Loucy (cell line): Measurements from ENCODE around the gene DCBLD2.

Experiments used
- H2AFZ ChIP-seq: fragments of 200-600 bp; sonication (generic); 2 replicates; pipeline ENCODE4 v1.6.0; 2016; ENCODE audit warnings: antibody characterized with exemption, mild to moderate bottlenecking, low read length, moderate library complexity
- H3F3A ChIP-seq: fragments of 200-600 bp; 2 replicates; pipeline ENCODE4 v1.6.0; 2016; ENCODE audit warnings: antibody characterized with exemption, low read depth, mild to moderate bottlenecking
- H3K27me3 ChIP-seq: fragments of 200-600 bp; sonication (generic); 2 replicates; pipeline ENCODE4 v1.6.1; 2014; ENCODE audit warnings: low read length, mild to moderate bottlenecking; ENCODE audit not compliant: insufficient read depth, poor library complexity, severe bottlenecking
- H3K36me3 ChIP-seq: fragments of 200-600 bp; sonication (generic); 2 replicates; pipeline ENCODE4 v1.6.1; 2016; ENCODE audit warnings: low read length; ENCODE audit not compliant: insufficient read depth
- H3K4me1 ChIP-seq: fragments of 200-600 bp; sonication (generic); 2 replicates; pipeline ENCODE4 v1.5.1; 2014; ENCODE audit warnings: low read length, mild to moderate bottlenecking; ENCODE audit not compliant: insufficient read depth, poor library complexity, severe bottlenecking
- H3K4me2 ChIP-seq: fragments of 200-600 bp; sonication (generic); 2 replicates; pipeline ENCODE4 v1.6.0; 2014; ENCODE audit warnings: antibody characterized with exemption, low read length, low read depth, mild to moderate bottlenecking; ENCODE audit not compliant: poor library complexity, severe bottlenecking
- H3K4me3 ChIP-seq: fragments of 200-600 bp; sonication (generic); 2 replicates; pipeline ENCODE4 v1.5.1; 2014; ENCODE audit warnings: low read length, mild to moderate bottlenecking, mixed read lengths; ENCODE audit not compliant: poor library complexity, severe bottlenecking
- H3K79me2 ChIP-seq: fragments of 200-600 bp; sonication (generic); 2 replicates; pipeline ENCODE4 v1.6.1; 2014; ENCODE audit warnings: low read length; ENCODE audit not compliant: insufficient read depth
- H3K9ac ChIP-seq: fragments of 200-600 bp; sonication (generic); 2 replicates; pipeline ENCODE4 v1.6.0; 2014; ENCODE audit warnings: mild to moderate bottlenecking, low read depth, low read length, moderate library complexity; ENCODE audit not compliant: poor library complexity, severe bottlenecking
- H3K9me2 ChIP-seq: fragments of 200-600 bp; sonication (generic); replicated peaks from 2 replicates; pipeline ENCODE4 v1.6.1; 2016; ENCODE audit warnings: low read depth, low read length, mixed read lengths
- H3K9me3 ChIP-seq: fragments of 200-600 bp; sonication (generic); 2 replicates; pipeline ENCODE4 v1.6.1; 2014; ENCODE audit warnings: mild to moderate bottlenecking, antibody characterized with exemption, low read length, low read depth; ENCODE audit not compliant: insufficient read depth
- H4K20me1 ChIP-seq: fragments of 200-600 bp; sonication (generic); 2 replicates; pipeline ENCODE4 v1.6.0; 2014; ENCODE audit warnings: antibody characterized with exemption, low read length, mild to moderate bottlenecking; ENCODE audit not compliant: insufficient read depth, poor library complexity, severe bottlenecking
- EZH2phosphoT487 ChIP-seq: fragments of 200-600 bp; IDR thresholded peaks from 2 replicates; pipeline ENCODE4 v1.6.1; 2018; ENCODE audit warnings: antibody characterized with exemption, mild to moderate bottlenecking, moderate library complexity, borderline replicate concordance
- TF ChIP-seq, protein P1 (sequence below): fragments of 200-600 bp; sonication (generic); conservative IDR thresholded peaks from 2 replicates; pipeline ENCODE4 v1.5.1; 2014; ENCODE audit warnings: mild to moderate bottlenecking, antibody characterized with exemption, low read length

DCBLD2 gene

GRCh38 chr3:98809557-98809956, 91.9 kb downstream of the DCBLD2 start:
- Histone ChIP-seq H3K9me3 (no peaks in the 10 kb centered on the region), H3K9ac (no peak overlapping the region), H4K20me1 (no peaks in the 10 kb centered on the region), H2AFZ (no peak overlapping the region), H3K79me2 (no peaks in the 10 kb centered on the region), H3F3A (no peaks in the 10 kb centered on the region), H3K27me3 (no peaks in the 10 kb centered on the region), H3K4me3 (no peak overlapping the region), H3K4me2 (no peak overlapping the region), H3K4me1 (no peaks in the 10 kb centered on the region), H3K9me2 (no peaks in the 10 kb centered on the region), H3K36me3 (0 out of 2 replicates have a peak, but pooled peaks cover 4% of the 10 kb centered on the region)
- TF ChIP-seq, protein P1, sequence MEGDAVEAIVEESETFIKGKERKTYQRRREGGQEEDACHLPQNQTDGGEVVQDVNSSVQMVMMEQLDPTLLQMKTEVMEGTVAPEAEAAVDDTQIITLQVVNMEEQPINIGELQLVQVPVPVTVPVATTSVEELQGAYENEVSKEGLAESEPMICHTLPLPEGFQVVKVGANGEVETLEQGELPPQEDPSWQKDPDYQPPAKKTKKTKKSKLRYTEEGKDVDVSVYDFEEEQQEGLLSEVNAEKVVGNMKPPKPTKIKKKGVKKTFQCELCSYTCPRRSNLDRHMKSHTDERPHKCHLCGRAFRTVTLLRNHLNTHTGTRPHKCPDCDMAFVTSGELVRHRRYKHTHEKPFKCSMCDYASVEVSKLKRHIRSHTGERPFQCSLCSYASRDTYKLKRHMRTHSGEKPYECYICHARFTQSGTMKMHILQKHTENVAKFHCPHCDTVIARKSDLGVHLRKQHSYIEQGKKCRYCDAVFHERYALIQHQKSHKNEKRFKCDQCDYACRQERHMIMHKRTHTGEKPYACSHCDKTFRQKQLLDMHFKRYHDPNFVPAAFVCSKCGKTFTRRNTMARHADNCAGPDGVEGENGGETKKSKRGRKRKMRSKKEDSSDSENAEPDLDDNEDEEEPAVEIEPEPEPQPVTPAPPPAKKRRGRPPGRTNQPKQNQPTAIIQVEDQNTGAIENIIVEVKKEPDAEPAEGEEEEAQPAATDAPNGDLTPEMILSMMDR, result no peak
- TF ChIP-seq EZH2phosphoT487, result no peak

DNA sequence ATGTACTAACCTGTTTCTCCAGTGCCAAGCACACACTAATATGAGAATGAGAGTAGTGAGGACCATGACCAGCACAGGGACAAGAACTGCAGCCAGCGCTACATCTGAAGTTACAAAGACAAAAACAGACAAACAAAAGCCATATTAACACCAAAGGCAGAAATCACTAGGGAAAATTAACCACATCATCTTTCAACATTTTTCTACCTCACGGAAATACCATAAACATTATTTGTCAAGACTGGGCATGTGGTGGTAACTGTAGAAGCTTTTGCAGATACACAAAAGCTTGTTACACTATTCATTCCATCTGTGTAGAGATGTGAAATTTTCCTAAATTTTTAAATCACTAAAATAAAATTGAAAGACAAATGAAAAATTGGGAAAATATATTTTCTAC, 93.4 kb downstream of the DCBLD2 start:
- Histone ChIP-seq H3F3A (no peaks in the 10 kb centered on the region), H3K36me3 (0 out of 2 replicates have a peak, but pooled peaks cover 4% of the 10 kb centered on the region), H3K4me3 (no peak overlapping the region), H3K9me2 (no peaks in the 10 kb centered on the region), H3K9ac (no peak overlapping the region), H3K9me3 (no peaks in the 10 kb centered on the region), H2AFZ (no peak overlapping the region), H3K4me1 (no peaks in the 10 kb centered on the region), H3K4me2 (no peak overlapping the region), H4K20me1 (no peaks in the 10 kb centered on the region), H3K27me3 (no peaks in the 10 kb centered on the region), H3K79me2 (no peaks in the 10 kb centered on the region)
- TF ChIP-seq, protein P1, result no peak
- TF ChIP-seq EZH2phosphoT487, result no peak

DNA sequence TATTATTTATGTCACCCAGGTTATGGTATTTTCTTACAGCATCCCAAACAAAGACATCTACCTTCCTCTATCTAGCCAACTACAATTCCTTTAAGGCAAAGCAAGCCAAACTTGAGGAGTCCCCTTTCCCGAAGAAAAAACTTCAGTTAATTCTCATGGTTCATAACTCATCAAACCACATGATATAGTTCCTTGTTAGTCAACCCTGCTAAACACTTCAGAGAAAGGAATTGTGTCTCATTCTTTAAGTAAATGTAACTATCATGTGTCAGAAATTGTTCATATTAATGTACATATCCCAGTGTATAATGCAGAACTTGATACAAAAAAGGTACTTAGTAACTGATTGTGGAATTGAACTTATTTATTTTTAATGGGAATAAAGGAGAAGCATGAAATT, 93.9 kb downstream of the DCBLD2 start:
- no peak overlapping the region for H2AFZ ChIP-seq
- no peaks in the 10 kb centered on the region for H3K4me1 ChIP-seq
- H3K79me2 ChIP-seq, result no peaks in the 10 kb centered on the region
- no peak overlapping the region for H3K9ac ChIP-seq
- no peak overlapping the region for H3K4me2 ChIP-seq
- 0 out of 2 replicates have a peak, but pooled peaks cover 4% of the 10 kb centered on the region for H3K36me3 ChIP-seq
- H3K27me3 ChIP-seq, result no peaks in the 10 kb centered on the region
- TF ChIP-seq EZH2phosphoT487, result no peak
- TF ChIP-seq, protein P1, result no peak
- no peaks in the 10 kb centered on the region for H3F3A ChIP-seq
- no peak overlapping the region for H3K4me3 ChIP-seq
- no peaks in the 10 kb centered on the region for H3K9me3 ChIP-seq
- H3K9me2 ChIP-seq, result no peaks in the 10 kb centered on the region
- no peaks in the 10 kb centered on the region for H4K20me1 ChIP-seq
